RWPE2 (cell line): ENCODE data around the gene OBSCN.

Experiments
- ATAC-seq: fragments of 200-7000 bp; cut with Tn5 transposase; 3 replicates; pipeline ENCODE4 v1.9.1; 2021; ENCODE audit warnings: low read depth
- DNase-seq: peaks from one replicate; pipeline ENCODE4 v3.0.0-alpha.2; 2020; ENCODE audit warnings: low spot score
- H3K27ac ChIP-seq: fragments of 450-650 bp; 2 replicates; pipeline ENCODE4 v1.5.1; 2017; ENCODE audit warnings: mild to moderate bottlenecking; ENCODE audit not compliant: poor library complexity, severe bottlenecking
- H3K27me3 ChIP-seq: fragments of 250-450 bp; sonication (Bioruptor Pico); 2 replicates; pipeline ENCODE4 v1.5.1; 2021; ENCODE audit warnings: mild to moderate bottlenecking, moderate library complexity; ENCODE audit not compliant: insufficient read depth, poor library complexity, severe bottlenecking
- H3K36me3 ChIP-seq: fragments of 250-450 bp; sonication (Bioruptor Pico); 2 replicates; pipeline ENCODE4 v1.5.1; 2020; ENCODE audit warnings: low read depth, mild to moderate bottlenecking, moderate library complexity
- H3K4me1 ChIP-seq: fragments of 250-450 bp; sonication (Bioruptor Pico); 2 replicates; pipeline ENCODE4 v1.5.1; 2021; ENCODE audit warnings: mild to moderate bottlenecking, moderate library complexity; ENCODE audit not compliant: insufficient read depth, poor library complexity, severe bottlenecking
- H3K4me3 ChIP-seq: fragments of 250-450 bp; sonication (Bioruptor Pico); 2 replicates; pipeline ENCODE4 v1.5.1; 2021; ENCODE audit warnings: mild to moderate bottlenecking, moderate library complexity; ENCODE audit not compliant: severe bottlenecking
- H3K9me3 ChIP-seq: fragments of 250-450 bp; sonication (Bioruptor Pico); 2 replicates; pipeline ENCODE4 v1.5.1; 2021; ENCODE audit warnings: mild to moderate bottlenecking, moderate library complexity; ENCODE audit not compliant: severe bottlenecking
- CTCF ChIP-seq: fragments of 450-650 bp; IDR thresholded peaks from one replicate; pipeline ENCODE4 v1.5.1; 2017; ENCODE audit warnings: mild to moderate bottlenecking, moderate library complexity; ENCODE audit not compliant: poor library complexity, severe bottlenecking

The OBSCN gene

GRCh38 chr1:228222548-228222947 is 14.7 kb downstream of the OBSCN start:
- Histone ChIP-seq H3K9me3 (no peaks in the 10 kb centered on the region), H3K4me3 (no peak overlapping the region), H3K27ac (no peak overlapping the region), H3K36me3 (no peaks in the 10 kb centered on the region), H3K4me1 (no peaks in the 10 kb centered on the region), H3K27me3 (no peaks in the 10 kb centered on the region)
- ATAC-seq (no peak), DNase-seq (no peak)
- TF ChIP-seq CTCF = no peak

DNA sequence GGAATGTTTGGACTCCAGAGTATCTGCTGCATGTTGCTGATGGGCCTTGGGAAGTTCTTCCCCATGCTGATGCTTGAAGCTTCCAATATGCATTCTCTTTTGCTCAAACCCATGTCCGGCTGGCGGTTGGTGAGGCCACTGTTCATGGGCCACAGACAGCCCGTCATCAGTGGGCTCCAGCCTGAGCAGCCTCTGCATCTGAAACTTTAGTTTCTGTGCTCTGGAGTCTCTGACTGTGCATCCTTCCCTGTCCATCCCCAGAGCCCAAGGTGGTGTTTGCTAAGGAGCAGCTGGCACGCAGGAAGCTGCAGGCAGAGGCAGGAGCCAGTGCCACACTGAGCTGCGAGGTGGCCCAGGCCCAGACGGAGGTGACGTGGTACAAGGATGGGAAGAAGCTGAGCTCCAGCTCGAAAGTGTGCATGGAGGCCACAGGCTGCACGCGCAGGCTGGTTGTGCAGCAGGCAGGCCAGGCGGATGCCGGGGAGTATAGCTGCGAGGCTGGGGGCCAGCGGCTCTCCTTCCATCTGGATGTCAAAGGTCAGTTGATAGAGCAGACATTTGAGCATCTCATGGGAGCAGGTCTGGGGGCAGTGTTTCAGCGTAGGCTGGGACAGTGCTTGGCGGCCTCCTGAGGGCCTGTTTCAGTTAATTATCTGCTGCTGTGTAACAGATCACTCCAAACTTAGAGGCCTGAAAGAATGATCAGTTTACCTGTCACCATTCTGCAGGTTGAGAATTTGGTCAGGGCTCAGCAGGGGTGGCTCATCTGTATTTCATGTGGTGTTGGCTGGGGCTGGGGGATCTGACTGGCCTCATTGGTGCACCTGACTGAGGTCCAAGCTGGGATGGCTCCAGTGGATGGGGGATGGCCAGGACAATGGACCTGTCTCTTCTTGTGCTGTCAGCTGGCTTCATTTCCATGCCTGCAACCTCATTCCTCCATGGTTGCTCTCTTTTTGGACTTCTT is 16.6 kb downstream of the OBSCN start:
- ATAC-seq (no peak), DNase-seq (no peak)
- Histone ChIP-seq H3K27me3 (no peaks in the 10 kb centered on the region), H3K36me3 (no peaks in the 10 kb centered on the region), H3K9me3 (no peaks in the 10 kb centered on the region), H3K4me3 (no peak overlapping the region), H3K4me1 (peaks cover 15% of the 10 kb centered on the region), H3K27ac (no peak overlapping the region)
- TF ChIP-seq CTCF = no peak

DNA sequence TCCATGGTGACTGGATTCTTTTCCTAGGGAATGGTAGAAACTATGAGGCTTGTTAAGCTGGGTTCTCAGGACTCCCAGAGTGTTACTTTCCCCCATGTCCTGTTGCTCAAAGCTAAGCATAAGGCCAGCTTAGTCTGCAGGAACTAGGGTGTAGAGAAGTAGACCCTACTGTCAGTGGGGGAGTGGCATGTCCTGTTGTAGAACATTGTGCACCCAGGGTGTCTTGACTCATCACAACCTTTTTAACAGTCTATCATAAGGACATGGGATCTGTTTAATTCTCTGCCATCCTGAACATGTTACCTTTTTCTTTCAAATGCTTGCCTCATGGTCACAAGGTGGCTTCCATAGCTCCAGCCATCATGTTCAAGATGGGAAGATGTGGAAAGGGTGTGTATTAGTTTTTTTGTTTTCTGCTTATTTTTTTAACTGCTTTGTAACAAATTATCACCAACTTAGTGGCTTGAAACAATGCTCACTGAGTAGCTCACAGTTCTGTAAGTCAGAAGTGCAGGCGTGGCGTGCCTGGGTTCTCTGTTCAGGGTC is 17.4 kb downstream of the OBSCN start:
- no peaks in the 10 kb centered on the region for H3K27me3 ChIP-seq
- peaks cover 4% of the 10 kb centered on the region; the same call in 1 of the 2 replicates for H3K36me3 ChIP-seq
- TF ChIP-seq CTCF = no peak
- no peak overlapping the region for H3K4me3 ChIP-seq
- H3K27ac ChIP-seq = no peak overlapping the region
- H3K9me3 ChIP-seq = no peaks in the 10 kb centered on the region
- H3K4me1 ChIP-seq = peaks cover 15% of the 10 kb centered on the region
- no peak for DNase-seq
- ATAC-seq = no peak

GRCh38 chr1:228225740-228226139 is 17.9 kb downstream of the OBSCN start:
- ATAC-seq (no peak), DNase-seq (no peak)
- no peak for TF ChIP-seq CTCF
- Histone ChIP-seq H3K4me3 (no peak overlapping the region), H3K27ac (no peak overlapping the region), H3K36me3 (peaks cover 5% of the 10 kb centered on the region; the same call in 1 of the 2 replicates), H3K4me1 (peaks cover 15% of the 10 kb centered on the region), H3K27me3 (no peaks in the 10 kb centered on the region), H3K9me3 (no peaks in the 10 kb centered on the region)
